Nephron progenitor cell (in vitro differentiated cells): ENCODE data around the gene DGUOK.
A peak's percentile ranks its signal among the peaks of the same experiment; 100 is the strongest.
"Not testable (repeated sequence)": the region's sequence is repeated elsewhere in the genome, so short reads cannot be mapped to it uniquely, and the experiment has no call there.

ENCODE experiments used
- DNase-seq: peaks from one replicate; pipeline ENCODE4 v3.0.0; 2021
- H3K27ac Mint-ChIP-seq: 2 replicates; pipeline ENCODE4 v1.8.0; 2021; ENCODE audit warnings: mild to moderate bottlenecking, moderate library complexity, mixed read lengths
- H3K27me3 Mint-ChIP-seq: 2 replicates; pipeline ENCODE4 v1.8.0; 2021; ENCODE audit warnings: mild to moderate bottlenecking, low read depth, mixed read lengths; ENCODE audit not compliant: poor library complexity
- H3K36me3 Mint-ChIP-seq: 2 replicates; pipeline ENCODE4 v1.8.0; 2021; ENCODE audit warnings: low read depth, mixed read lengths
- H3K4me1 Mint-ChIP-seq: 2 replicates; pipeline ENCODE4 v1.8.0; 2021; ENCODE audit warnings: mixed read lengths
- H3K4me3 Mint-ChIP-seq: 2 replicates; pipeline ENCODE4 v1.8.0; 2021; ENCODE audit warnings: mild to moderate bottlenecking, moderate library complexity, mixed read lengths
- H3K9me3 Mint-ChIP-seq: 2 replicates; pipeline ENCODE4 v1.8.0; 2021; ENCODE audit warnings: mild to moderate bottlenecking, moderate library complexity, mixed read lengths
- TF ChIP-seq, protein P1 (sequence below): fragments of 200-600 bp; sonication (generic); IDR thresholded peaks from 2 replicates; pipeline ENCODE4 v1.5.0; 2021; ENCODE audit warnings: antibody characterized with exemption

The DGUOK gene

DNA sequence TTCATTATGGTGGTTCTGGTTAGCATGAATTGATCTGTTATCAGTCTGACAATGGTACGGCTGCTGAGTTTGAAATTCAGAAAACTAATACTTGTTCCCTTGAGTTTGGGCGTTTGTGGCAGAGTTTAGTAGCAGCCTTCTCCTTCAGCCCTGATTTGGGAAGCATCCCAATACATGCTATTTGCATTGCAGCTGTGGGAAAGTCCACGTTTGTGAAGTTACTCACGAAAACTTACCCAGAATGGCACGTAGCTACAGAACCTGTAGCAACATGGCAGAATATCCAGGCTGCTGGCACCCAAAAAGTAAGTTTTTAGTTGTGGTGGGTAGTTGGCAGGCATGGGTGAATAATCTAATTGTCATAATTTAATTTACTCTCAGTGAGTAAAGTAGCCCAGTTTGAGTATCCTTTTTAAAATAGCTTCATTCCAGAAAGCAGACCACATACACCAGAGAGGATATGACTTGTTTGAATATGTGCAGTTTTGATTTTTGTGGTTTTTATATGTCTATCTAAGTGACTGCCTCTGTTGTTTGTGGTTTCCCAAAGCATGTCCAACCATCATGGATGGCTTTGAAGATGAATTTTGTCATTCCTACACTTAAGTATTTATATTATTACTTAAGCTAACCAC, 12.2 kb downstream of the DGUOK start:
- Mint-ChIP-seq H3K27ac (no peak overlapping the region), H3K4me1 (no peaks in the 10 kb centered on the region), H3K36me3 (peaks cover 27% of the 10 kb centered on the region), H3K9me3 (no peaks in the 10 kb centered on the region), H3K27me3 (no peaks in the 10 kb centered on the region), H3K4me3 (no peak overlapping the region)
- TF ChIP-seq, protein P1, sequence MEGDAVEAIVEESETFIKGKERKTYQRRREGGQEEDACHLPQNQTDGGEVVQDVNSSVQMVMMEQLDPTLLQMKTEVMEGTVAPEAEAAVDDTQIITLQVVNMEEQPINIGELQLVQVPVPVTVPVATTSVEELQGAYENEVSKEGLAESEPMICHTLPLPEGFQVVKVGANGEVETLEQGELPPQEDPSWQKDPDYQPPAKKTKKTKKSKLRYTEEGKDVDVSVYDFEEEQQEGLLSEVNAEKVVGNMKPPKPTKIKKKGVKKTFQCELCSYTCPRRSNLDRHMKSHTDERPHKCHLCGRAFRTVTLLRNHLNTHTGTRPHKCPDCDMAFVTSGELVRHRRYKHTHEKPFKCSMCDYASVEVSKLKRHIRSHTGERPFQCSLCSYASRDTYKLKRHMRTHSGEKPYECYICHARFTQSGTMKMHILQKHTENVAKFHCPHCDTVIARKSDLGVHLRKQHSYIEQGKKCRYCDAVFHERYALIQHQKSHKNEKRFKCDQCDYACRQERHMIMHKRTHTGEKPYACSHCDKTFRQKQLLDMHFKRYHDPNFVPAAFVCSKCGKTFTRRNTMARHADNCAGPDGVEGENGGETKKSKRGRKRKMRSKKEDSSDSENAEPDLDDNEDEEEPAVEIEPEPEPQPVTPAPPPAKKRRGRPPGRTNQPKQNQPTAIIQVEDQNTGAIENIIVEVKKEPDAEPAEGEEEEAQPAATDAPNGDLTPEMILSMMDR: no peak
- DNase-seq: no peak

DNA sequence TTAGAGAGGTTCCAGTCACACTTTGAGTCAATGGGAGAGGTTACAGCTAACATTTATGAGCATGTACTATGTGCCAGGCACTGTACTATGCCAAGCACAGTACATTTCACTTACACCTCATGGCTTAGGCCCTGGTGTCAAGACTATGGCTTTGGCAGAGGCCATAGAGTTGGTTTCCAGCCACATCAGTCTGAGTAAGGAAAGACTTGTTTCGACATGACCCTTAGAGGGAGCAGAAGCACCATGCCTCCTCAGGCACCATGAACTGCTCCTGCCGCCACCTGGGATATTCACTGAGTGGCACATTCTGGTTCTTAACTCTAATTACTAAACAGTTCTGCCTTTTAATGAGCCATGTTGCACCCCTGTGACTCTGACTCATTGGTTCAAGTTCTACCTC, 12.7 kb downstream of the DGUOK start:
- TF ChIP-seq, protein P1: no peak
- no peaks in the 10 kb centered on the region for H3K9me3 Mint-ChIP-seq
- H3K36me3 Mint-ChIP-seq: peaks cover 29% of the 10 kb centered on the region
- H3K27me3 Mint-ChIP-seq: no peaks in the 10 kb centered on the region
- DNase-seq: no peak
- no peak overlapping the region for H3K4me3 Mint-ChIP-seq
- peak overlapping the region; percentile 95 for H3K27ac Mint-ChIP-seq
- no peaks in the 10 kb centered on the region for H3K4me1 Mint-ChIP-seq

DNA sequence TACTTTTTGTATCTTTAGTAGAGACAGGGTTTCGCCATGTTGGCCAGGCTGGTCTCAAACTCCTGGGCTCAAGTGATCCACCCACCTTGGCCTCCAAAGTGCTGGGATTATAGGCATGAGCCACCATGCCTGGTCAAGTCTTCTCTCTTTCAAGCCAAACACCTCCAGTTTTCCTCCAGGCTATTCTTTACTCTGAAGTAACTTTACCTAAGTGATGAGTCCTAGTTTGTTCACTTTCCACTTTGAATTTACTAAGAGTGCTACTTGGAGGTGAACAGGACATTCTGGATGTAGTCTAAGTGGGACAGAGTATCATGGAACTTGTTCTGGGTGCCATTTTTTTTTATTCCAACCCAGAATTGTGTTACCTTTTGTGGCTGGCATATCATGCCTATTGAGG, 13.4 kb downstream of the DGUOK start:
- not testable (repeated sequence) for H3K4me1 Mint-ChIP-seq, H3K27me3 Mint-ChIP-seq, DNase-seq, H3K4me3 Mint-ChIP-seq, H3K9me3 Mint-ChIP-seq
- H3K27ac Mint-ChIP-seq: peak overlapping the region; percentile 95
- peaks cover 34% of the 10 kb centered on the region for H3K36me3 Mint-ChIP-seq

DNA sequence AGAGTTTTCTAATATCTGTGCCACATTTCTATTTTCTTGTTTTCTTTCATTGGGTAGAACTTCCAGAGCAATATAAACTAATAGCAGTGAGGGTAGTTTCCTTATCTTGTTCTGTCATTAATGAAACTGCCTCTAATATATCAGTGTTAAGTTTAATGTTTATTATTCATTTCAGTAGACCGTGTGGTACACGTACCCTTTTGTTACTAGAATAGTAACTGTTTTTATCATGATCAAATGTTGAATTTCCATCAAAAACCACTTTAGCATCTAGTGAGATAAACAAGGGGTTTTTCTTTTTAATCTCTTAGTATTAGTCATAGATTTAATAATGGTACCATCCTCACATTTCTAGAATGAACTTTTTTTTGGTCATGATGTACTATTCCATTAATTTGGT, 16.0 kb downstream of the DGUOK start:
- Mint-ChIP-seq H3K27ac (no peak overlapping the region), H3K4me3 (no peak overlapping the region), H3K9me3 (no peaks in the 10 kb centered on the region), H3K36me3 (peaks cover 30% of the 10 kb centered on the region), H3K27me3 (no peaks in the 10 kb centered on the region), H3K4me1 (no peaks in the 10 kb centered on the region)
- no peak for DNase-seq
- TF ChIP-seq, protein P1: no peak

DNA sequence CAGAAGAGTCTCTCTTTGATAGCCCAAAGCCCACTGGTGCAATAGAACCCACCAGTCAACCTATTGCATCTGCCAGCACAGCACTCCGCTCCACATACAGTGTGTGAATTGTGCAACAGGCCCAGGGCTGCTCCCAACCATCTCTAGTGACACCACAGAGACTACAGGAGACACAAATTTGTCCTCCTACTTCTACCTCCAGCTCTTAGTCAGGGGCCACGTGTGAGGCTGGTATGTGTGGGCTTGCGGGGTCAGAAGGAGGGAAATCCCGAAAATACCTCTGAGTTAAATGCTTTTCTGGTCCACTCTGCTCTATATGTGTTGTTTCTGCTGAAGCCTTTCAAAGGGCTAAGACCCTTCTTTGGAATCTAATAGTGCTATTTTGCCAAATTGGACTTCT, 18.0 kb downstream of the DGUOK start:
- TF ChIP-seq, protein P1: no peak
- Mint-ChIP-seq H3K9me3 (no peaks in the 10 kb centered on the region), H3K4me3 (no peak overlapping the region), H3K27me3 (no peaks in the 10 kb centered on the region), H3K36me3 (peaks cover 37% of the 10 kb centered on the region), H3K4me1 (no peaks in the 10 kb centered on the region), H3K27ac (no peak overlapping the region)
- DNase-seq: no peak

DNA sequence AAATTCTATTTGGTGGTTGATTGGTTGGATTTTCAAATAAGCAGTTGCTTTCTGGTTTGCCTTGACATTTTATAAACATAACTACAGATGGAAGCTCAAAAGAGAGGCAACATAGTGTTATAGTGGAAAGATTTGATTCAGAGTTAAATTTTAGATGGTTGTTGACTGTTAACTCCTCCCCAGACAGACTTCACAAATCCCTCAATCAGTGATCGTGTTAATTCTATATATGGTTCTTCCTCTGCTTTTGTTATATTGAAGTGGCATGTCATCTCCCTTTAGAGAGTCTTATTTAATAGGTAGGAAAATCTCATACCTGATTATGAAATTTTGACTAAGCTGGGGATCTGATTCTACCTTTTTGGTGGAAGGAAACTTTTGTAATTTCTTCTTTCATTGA, 19.5 kb downstream of the DGUOK start:
- H3K36me3 Mint-ChIP-seq: peaks cover 38% of the 10 kb centered on the region
- no peak for DNase-seq
- no peaks in the 10 kb centered on the region for H3K27me3 Mint-ChIP-seq
- H3K27ac Mint-ChIP-seq: no peak overlapping the region
- H3K4me3 Mint-ChIP-seq: no peak overlapping the region
- TF ChIP-seq, protein P1: no peak
- H3K9me3 Mint-ChIP-seq: no peaks in the 10 kb centered on the region
- H3K4me1 Mint-ChIP-seq: no peaks in the 10 kb centered on the region
